HUDEP-2 (cell line): Measurements from ENCODE around the gene NR2F2.

ENCODE experiments used
- DNase-seq, 76 experiments: peaks; one replicate each; lab custom pipeline; 2025; ENCODE audit not compliant: unreplicated experiment in 76 of 76; lab: John Stamatoyannopoulos, UW

The NR2F2 gene

DNA sequence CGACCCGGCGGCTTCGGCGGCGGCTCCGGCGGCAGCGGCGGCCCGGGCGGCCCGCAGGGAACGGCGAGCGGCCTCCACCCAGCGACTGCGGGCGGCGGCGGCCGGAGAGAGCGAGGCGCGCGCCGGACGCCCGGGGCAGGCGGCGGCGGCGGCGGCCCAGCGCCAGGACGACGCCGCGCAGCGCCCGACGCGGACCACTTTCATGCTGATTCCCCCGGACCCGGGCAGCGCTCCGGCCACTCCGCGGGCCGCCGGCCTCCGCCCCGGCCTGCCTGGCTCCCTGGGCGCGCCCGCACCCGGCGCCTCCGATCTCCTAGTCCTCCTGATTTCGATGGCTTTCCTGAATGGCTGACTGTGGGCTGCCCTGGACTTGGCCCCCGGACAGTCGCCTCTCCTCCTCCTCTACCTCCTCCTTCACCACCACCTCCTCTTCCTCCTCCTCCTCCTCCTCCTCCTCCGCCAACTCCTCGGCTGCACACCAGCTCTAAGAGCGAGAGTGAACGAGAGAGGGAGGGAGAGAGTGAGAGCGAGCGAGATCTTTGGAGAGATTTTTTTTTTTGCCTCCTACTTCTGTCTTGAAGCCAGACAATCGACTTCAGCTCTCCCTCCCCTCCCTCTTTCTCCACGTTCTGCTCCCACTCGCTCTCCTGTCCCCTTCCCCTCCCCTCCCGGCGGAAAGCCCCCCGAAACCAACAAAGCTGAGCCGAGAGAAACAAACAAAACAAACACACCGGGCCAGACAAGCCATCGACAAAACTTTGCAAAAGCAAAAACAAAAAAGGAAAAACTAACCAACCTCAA is 844 bp downstream of the NR2F2 start:
- DNase-seq, result no peak

GRCh38 chr15:96331945-96332636 is 1.6 kb downstream of the NR2F2 start:
- DNase-seq, result no peak

DNA sequence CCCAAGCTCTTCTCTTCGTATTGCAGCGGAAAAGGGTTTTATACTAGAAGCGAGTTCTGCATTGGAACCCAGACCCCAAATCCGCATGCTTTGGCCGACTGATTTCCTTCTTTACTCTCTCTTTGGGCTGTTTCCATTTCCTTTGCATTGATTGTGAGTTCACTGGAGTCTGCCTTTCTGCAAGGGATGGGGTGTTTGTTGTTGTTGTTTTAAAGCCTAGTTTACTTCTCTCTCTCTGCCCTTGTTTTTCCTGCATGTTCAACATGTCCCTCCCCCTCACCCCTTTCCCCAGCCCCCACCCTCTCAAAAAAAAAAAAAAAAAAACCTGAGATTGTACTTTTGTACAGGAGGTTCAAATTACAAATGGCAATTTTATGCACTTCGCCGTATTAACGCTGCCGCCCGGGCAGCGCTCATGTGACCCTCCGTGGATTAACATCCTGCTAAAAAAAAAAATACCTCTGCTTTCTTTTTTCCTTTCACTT is 2.2 kb downstream of the NR2F2 start:
- DNase-seq, result no peak

DNA sequence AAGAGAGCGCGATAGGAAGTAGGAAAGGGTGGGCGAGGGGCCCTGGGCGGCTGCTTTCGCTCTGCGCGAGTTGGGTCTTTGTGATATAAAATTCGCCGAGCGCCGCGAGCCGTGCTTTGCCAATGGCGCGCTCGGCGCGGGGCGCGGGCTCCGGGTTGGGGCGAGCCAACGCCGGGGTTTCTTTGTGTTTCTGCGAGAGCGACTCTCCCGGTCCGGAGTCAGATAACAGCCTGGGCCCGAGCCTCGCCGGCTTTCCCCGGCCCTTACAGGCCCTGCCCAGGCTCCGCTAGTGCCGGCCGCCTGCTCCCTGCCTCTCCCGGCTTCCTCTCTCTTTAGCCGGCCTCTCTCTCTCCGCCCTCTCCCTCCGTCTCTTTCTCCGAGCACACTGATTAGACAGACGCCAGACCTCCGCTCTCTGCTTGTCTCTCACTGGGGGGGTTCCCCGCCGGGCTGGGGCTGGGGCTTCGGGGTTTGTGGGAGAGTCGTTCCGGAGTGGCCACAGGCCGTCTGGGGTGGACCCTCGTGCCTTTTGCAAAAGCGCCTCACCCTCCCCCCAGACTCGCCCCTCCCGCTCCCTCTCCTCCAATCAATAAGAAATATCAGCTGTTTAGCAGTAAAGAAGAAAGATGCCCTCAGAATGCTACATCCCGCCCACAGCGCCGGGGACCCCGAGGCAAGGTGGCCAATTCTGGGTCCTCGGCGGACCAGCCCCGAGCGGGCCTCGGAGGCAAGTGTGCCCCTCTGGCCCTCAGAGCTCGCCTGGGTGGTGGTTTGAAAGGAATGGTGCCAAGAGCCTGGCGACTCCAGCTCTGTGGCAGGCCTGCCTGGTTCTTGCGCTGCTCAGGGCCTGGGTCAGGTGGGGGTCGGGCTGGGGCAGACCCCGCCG is 2.9 kb downstream of the NR2F2 start:
- no peak for DNase-seq

DNA sequence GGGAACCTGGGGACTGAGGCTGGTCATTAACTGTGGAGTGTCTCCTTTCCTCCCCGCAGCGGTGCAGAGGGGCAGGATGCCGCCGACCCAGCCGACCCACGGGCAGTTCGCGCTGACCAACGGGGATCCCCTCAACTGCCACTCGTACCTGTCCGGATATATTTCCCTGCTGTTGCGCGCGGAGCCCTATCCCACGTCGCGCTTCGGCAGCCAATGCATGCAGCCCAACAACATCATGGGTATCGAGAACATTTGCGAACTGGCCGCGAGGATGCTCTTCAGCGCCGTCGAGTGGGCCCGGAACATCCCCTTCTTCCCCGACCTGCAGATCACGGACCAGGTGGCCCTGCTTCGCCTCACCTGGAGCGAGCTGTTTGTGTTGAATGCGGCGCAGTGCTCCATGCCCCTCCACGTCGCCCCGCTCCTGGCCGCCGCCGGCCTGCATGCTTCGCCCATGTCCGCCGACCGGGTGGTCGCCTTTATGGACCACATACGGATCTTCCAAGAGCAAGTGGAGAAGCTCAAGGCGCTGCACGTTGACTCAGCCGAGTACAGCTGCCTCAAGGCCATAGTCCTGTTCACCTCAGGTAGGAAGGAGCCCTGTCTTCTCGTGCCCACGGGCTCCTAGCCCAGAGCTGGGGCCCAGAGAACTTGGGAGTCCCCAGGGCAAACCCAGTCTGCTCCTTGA is 3.7 kb downstream of the NR2F2 start:
- no peak for DNase-seq

- DNase-seq, result no peak
These were observed 4.4 kb downstream of the NR2F2 start for GRCh38 chr15:96334705-96335410.

GRCh38 chr15:96335411-96336024 is 5.0 kb downstream of the NR2F2 start:
- no peak for DNase-seq

GRCh38 chr15:96336108-96336595 is 5.7 kb downstream of the NR2F2 start:
- no peak for DNase-seq

- no peak for DNase-seq
These were observed 6.3 kb downstream of the NR2F2 start for GRCh38 chr15:96336596-96337364.

DNA sequence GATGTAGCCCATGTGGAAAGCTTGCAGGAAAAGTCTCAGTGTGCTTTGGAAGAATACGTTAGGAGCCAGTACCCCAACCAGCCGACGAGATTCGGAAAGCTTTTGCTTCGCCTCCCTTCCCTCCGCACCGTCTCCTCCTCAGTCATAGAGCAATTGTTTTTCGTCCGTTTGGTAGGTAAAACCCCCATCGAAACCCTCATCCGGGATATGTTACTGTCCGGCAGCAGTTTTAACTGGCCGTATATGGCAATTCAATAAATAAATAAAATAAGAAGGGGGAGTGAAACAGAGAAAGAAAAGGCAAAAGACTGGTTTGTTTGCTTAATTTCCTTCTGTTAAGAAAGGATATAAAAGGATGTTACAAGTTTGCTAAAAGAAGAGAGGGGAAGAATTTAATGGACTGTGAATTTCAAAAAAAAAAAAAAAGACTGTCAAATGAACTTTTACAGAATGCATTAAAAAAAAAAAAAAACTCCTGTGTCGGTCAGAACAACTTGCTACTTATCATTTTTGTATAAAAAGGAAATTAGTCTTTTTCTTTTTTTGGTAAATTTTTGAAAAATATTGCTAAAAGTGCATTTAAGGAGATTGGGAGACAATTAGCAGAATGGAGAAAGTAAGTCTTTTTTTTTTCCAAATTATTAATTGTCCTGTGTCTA is 7.0 kb downstream of the NR2F2 start:
- DNase-seq, result no peak

GRCh38 chr15:96338074-96338765 is 7.7 kb downstream of the NR2F2 start:
- DNase-seq, result no peak

- DNase-seq, result no peak
These were observed 8.5 kb downstream of the NR2F2 start for GRCh38 chr15:96338766-96339618.

GRCh38 chr15:96339619-96340347 is 9.3 kb downstream of the NR2F2 start:
- no peak for DNase-seq

DNA sequence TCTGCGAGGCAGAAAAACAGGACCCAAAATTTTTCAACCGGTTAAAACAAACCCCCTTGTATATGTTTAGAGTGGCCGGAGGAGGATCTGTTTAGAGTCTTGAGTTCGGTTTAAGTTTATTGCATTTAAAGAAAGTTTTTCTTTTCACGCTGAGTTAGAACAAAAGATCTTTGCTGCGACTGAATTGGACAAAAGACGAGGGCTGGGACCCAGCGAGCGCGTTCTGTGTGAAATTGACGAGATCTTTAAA is 9.8 kb downstream of the NR2F2 start:
- DNase-seq, result no peak

DNA sequence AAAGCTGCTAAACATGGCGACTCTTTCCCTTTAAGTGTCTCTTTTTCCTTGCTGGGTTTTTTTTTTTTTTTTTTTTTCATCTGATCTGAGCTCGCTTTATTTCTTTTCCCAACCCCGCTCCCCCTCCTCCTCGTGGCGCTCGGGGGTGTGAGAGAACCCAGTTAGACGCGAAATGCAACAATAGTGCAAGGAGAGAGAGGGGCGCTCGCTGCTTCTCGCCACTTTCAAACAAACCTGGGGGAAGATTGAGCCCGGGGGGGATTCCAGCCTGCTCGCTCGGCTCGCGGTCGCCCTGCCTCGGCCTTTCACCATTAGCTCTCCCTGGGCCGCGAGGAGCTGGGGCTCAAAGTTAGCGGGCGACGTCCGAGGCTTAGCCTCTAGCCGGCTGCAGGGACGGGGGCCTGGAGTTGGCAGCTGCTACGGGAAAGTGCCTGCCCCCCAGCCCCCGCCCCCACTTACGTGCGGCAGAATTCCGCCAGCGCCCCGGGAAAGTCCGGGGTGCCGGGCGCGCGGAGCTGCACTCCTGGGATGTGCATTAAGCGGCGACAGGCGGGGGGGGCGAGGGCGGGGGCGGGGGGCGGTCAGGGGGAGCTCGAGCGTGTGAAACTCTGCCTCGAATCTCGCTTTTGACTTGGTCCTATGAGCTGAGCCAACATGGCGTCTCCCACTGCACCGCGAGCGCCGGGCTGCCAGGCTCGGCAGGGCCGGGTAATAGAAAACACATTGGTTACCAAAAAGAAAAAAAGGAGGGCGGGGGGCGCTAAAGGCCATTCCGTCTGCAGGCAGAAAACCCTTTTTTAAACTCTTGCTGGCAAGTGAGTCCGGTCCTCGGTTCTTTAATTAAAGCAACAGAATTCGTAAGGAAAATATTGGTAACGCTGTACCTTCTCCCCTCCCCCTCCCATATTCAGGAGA is 10.4 kb downstream of the NR2F2 start:
- DNase-seq, result peak in 1 of 76 experiments; percentile 12
